Measurements from ENCODE around the gene PRMT3.
A peak's percentile ranks its signal among the peaks of the same experiment; 100 is the strongest.
"Not testable (repeated sequence)": the region's sequence is repeated elsewhere in the genome, so short reads cannot be mapped to it uniquely, and the experiment has no call there.

PRMT3 gene

GRCh38 chr11:20374741-20375300 lies 12.7 kb upstream of the PRMT3 start:
- DNase-seq (ENCODE audit: low spot score), result no peak

- DNase-seq (ENCODE audit: low spot score), result no peak
Observed at GRCh38 chr11:20376162-20376730, 11.3 kb upstream of the PRMT3 start.

- DNase-seq (ENCODE audit: low spot score), result not testable (repeated sequence)
Observed at GRCh38 chr11:20385996-20386395, 1.5 kb upstream of the PRMT3 start.

- DNase-seq (ENCODE audit: low spot score), result no peak
Observed at GRCh38 chr11:20388096-20389055, 860 bp downstream of the PRMT3 start.

GRCh38 chr11:20397281-20397680 lies 9.8 kb downstream of the PRMT3 start:
- DNase-seq (ENCODE audit: low spot score), result peak; percentile 45

GRCh38 chr11:20399498-20399897 lies 12.0 kb downstream of the PRMT3 start:
- no peak for DNase-seq (ENCODE audit: low spot score)

- DNase-seq (ENCODE audit: low spot score), result no peak
Observed at GRCh38 chr11:20403059-20403458, 15.5 kb downstream of the PRMT3 start.

GRCh38 chr11:20406484-20406883 lies 19.0 kb downstream of the PRMT3 start:
- no peak for DNase-seq (ENCODE audit: low spot score)

GRCh38 chr11:20407344-20407743 lies 19.8 kb downstream of the PRMT3 start:
- DNase-seq (ENCODE audit: low spot score), result no peak

GRCh38 chr11:20415432-20415831 lies 27.9 kb downstream of the PRMT3 start:
- DNase-seq (ENCODE audit: low spot score), result no peak

- DNase-seq (ENCODE audit: low spot score), result no peak
Observed at GRCh38 chr11:20417771-20418170, 30.3 kb downstream of the PRMT3 start.

GRCh38 chr11:20421946-20422345 lies 34.4 kb downstream of the PRMT3 start:
- no peak for DNase-seq (ENCODE audit: low spot score)

GRCh38 chr11:20429216-20429615 lies 41.7 kb downstream of the PRMT3 start:
- DNase-seq (ENCODE audit: low spot score), result no peak

GRCh38 chr11:20438637-20439036 lies 51.1 kb downstream of the PRMT3 start:
- no peak for DNase-seq (ENCODE audit: low spot score)

GRCh38 chr11:20443596-20443995 lies 56.1 kb downstream of the PRMT3 start:
- DNase-seq (ENCODE audit: low spot score), result peak; percentile 22

- no peak for DNase-seq (ENCODE audit: low spot score)
Observed at GRCh38 chr11:20444535-20444934, 57.0 kb downstream of the PRMT3 start.

GRCh38 chr11:20448834-20449233 lies 61.3 kb downstream of the PRMT3 start:
- no peak for DNase-seq (ENCODE audit: low spot score)

GRCh38 chr11:20450829-20451228 lies 63.3 kb downstream of the PRMT3 start:
- no peak for DNase-seq (ENCODE audit: low spot score)

- DNase-seq (ENCODE audit: low spot score), result no peak
Observed at GRCh38 chr11:20451568-20451967, 64.1 kb downstream of the PRMT3 start.

GRCh38 chr11:20452585-20452984 lies 65.1 kb downstream of the PRMT3 start:
- DNase-seq (ENCODE audit: low spot score), result no peak

- DNase-seq (ENCODE audit: low spot score), result no peak
Observed at GRCh38 chr11:20453657-20454316, 66.3 kb downstream of the PRMT3 start.

GRCh38 chr11:20457001-20457799 lies 69.7 kb downstream of the PRMT3 start:
- DNase-seq (ENCODE audit: low spot score), result no peak
